Stomach (tissue), 9 donors: ENCODE results near the gene ELANE. TPM values are rescaled to one million over a fixed set of nuclear protein-coding genes. Genes with fewer than 3 reads are reported as not detected.

ENCODE experiments used
- DNase-seq, 2 donors: peaks; one replicate each; pipeline versions ENCODE4 v3.0.0 to v3.0.0-alpha.2; 2013 to 2019
- H3K27ac ChIP-seq, 5 donors: fragments of 200-600 bp in 4 of 5; sonication (generic) in 4 of 5; one replicate each; pipeline ENCODE4 v1.5.1; 2013 to 2019; ENCODE audit warnings: mild to moderate bottlenecking in 1 of 5, moderate library complexity in 1 of 5
- H3K27me3 ChIP-seq, 3 donors: fragments of 200-600 bp; sonication (generic); one replicate each; pipeline ENCODE4 v1.5.1; 2017 to 2019; ENCODE audit warnings: mixed run types in 1 of 3
- H3K36me3 ChIP-seq, 4 donors: fragments of 200-600 bp; sonication (generic); 1 replicate in 3 of 4; 2 replicates in 1 of 4; pipeline ENCODE4 v1.5.1; 2016 to 2019
- H3K4me1 ChIP-seq, 4 donors: fragments of 200-600 bp; sonication (generic); one replicate each; pipeline ENCODE4 v1.5.1; 2016 to 2019
- H3K4me3 ChIP-seq, 4 donors: fragments of 200-600 bp; sonication (generic) in 3 of 4; one replicate each; pipeline ENCODE4 v1.5.1; 2016 to 2019; ENCODE audit warnings: mild to moderate bottlenecking in 1 of 4
- H3K9me3 ChIP-seq, 4 donors: fragments of 200-600 bp; sonication (generic); one replicate each; pipeline ENCODE4 v1.5.1; 2016 to 2019
- EP300 ChIP-seq: sonication (generic); formaldehyde crosslinking; IDR thresholded peaks from one replicate; pipeline ENCODE4 v1.6.1; 2017; ENCODE audit warnings: antibody characterized with exemption
- POLR2A ChIP-seq, 4 donors: fragments of 450-650 bp; IDR thresholded peaks; one replicate each; pipeline ENCODE4 v1.6.1; 2016; ENCODE audit warnings: antibody characterized with exemption in 4 of 4, control low read depth in 2 of 4, mild to moderate bottlenecking in 1 of 4, moderate library complexity in 1 of 4
- POLR2AphosphoS5 ChIP-seq, 3 donors: sonication (generic); formaldehyde crosslinking; IDR thresholded peaks; one replicate each; pipeline ENCODE4 v1.6.1; 2016; ENCODE audit warnings: antibody characterized with exemption in 3 of 3
- WGBS, 5 donors: extraction: QIAGEN DNeasy Blood & Tissue Kit in 3 of 5; methylation state at CpG; one replicate each; pipeline versions ENCODE4 v1.1.5 to v1.1.7; 2013 to 2018; 5-methylcytosine and 5-hydroxymethylcytosine counted together
- intact Hi-C: fragments of 100-400 bp; cut with DNase I; formaldehyde crosslinking; loops from one replicate; pipeline ENCODE4 v1.15.1; 2023; ENCODE audit warnings: low total_unique reads
- polyA plus RNA-seq, 3 donors: library from polyadenylated mRNA; stranded (reverse); fragments of 200-250 nt; gene quantifications; one replicate each; pipeline ENCODE4 v1.2.3, GENCODE V29; 2013
- total RNA-seq, 5 donors: library from RNA; depleted of rRNA; stranded (reverse); fragments of >200 nt; gene quantifications; one replicate each; pipeline versions ENCODE4 v1.1.0 to v1.2.3, GENCODE V29; 2014 to 2016
- TF ChIP-seq, protein P1 (sequence below), 7 experiments: fragments of 450-650 bp in 4 of 7; fragments of 200-600 bp in 3 of 7; sonication (generic) in 3 of 7; IDR thresholded peaks; one replicate each; pipeline ENCODE4 v1.5.1; 2016 to 2019; ENCODE audit warnings: antibody characterized with exemption in 7 of 7, control low read depth in 2 of 7, mild to moderate bottlenecking in 1 of 7
- donor health status: healthy with polysubstance abuse.
- donor health status: Bipolar disorder and iron deficiency.
- donor health status: healthy.

The ELANE gene
- total and polyA plus RNA-seq, 8 donors = 1.1 to 10.5 (median 3.2) TPM; not detected in 4

DNA sequence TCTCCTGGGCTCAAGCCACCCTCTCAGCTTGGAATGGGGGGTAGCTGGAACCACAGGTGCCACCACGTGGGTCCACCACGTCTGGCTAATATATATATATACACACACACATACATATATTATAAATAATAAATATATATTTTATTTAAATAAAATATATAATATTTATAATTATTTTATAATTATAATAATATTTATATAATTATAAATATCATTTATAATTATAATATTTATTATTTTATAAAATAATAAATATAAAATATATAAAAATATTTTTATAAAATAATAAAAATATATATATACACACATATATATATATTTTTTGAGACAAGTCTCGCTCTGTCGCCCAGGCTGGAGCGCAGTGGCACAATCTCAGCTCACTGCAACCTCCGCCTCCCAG is 2.4 kb downstream of the ELANE start:
- DNase-seq = no peak
- TF ChIP-seq EP300 (no peak), POLR2A (IDR thresholded peaks at IDR 0.05) (no peak), POLR2AphosphoS5 (IDR thresholded peaks at IDR 0.05) (no peak)
- TF ChIP-seq, protein P1, sequence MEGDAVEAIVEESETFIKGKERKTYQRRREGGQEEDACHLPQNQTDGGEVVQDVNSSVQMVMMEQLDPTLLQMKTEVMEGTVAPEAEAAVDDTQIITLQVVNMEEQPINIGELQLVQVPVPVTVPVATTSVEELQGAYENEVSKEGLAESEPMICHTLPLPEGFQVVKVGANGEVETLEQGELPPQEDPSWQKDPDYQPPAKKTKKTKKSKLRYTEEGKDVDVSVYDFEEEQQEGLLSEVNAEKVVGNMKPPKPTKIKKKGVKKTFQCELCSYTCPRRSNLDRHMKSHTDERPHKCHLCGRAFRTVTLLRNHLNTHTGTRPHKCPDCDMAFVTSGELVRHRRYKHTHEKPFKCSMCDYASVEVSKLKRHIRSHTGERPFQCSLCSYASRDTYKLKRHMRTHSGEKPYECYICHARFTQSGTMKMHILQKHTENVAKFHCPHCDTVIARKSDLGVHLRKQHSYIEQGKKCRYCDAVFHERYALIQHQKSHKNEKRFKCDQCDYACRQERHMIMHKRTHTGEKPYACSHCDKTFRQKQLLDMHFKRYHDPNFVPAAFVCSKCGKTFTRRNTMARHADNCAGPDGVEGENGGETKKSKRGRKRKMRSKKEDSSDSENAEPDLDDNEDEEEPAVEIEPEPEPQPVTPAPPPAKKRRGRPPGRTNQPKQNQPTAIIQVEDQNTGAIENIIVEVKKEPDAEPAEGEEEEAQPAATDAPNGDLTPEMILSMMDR (IDR thresholded peaks at IDR 0.05) = no peak
- Histone ChIP-seq H3K36me3 (no peaks in the 10 kb centered on the region), H3K27ac (no peak overlapping the region), H3K4me1 (peaks cover 14 to 31% (median 27%) of the 10 kb centered on the region in 4 donors), H3K27me3 (peaks cover 8 to 72% (median 34%) of the 10 kb centered on the region in 3 donors), H3K9me3 (no peaks in the 10 kb centered on the region), H3K4me3 (no peak overlapping the region)
- WGBS, 5 donors = 68 to 72% (median 70%) methylated on average over 6 of the region's 6 CpGs
- intact Hi-C loops = no loop called here

DNA sequence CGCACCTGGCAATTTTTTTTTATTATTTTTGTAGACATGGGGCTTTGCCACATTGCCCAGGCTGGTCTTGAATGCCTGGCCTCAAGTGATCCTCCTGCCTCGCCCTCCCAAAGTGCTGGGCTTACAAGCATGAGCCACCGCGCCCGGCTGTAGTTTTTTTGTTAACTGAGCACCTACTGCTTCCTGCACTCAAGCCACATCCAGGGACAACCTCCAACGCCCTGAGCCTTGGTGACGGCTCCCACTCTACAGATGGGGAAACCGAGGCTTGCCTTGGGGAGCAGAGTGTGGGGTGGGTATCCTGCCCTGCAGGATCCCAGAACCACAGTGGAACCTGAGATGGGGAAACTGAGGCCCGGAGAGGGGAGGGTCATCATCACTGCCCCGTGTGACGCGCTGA is 3.0 kb downstream of the ELANE start:
- Histone ChIP-seq H3K36me3 (no peaks in the 10 kb centered on the region), H3K27me3 (peaks cover 8 to 78% (median 40%) of the 10 kb centered on the region in 3 donors), H3K27ac (no peak overlapping the region), H3K4me1 (peaks cover 18 to 37% (median 32%) of the 10 kb centered on the region in 4 donors), H3K4me3 (no peak overlapping the region), H3K9me3 (no peaks in the 10 kb centered on the region)
- WGBS, 5 donors = 84 to 90% (median 88%) methylated on average over 12 of the region's 12 CpGs
- intact Hi-C loops = loop anchor here (5.0 kb wide), 1 partner anchor 88 kb away; no protein-coding TSS in a partner anchor
- TF ChIP-seq POLR2A (IDR thresholded peaks at IDR 0.05) (no peak), POLR2AphosphoS5 (IDR thresholded peaks at IDR 0.05) (no peak), EP300 (no peak)
- TF ChIP-seq, protein P1 (IDR thresholded peaks at IDR 0.05) = no peak
- DNase-seq = no peak

DNA sequence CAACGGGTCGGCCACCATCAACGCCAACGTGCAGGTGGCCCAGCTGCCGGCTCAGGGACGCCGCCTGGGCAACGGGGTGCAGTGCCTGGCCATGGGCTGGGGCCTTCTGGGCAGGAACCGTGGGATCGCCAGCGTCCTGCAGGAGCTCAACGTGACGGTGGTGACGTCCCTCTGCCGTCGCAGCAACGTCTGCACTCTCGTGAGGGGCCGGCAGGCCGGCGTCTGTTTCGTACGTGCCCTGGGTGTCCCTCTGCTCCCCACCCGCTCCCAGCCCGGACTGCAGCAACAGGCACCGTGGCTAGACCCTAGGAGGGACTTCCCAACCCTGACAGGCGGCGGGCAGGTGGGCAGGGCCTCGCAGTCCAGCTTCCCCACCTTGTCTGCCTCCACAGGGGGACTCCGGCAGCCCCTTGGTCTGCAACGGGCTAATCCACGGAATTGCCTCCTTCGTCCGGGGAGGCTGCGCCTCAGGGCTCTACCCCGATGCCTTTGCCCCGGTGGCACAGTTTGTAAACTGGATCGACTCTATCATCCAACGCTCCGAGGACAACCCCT is 3.5 kb downstream of the ELANE start:
- Histone ChIP-seq H3K27ac (no peak overlapping the region), H3K4me3 (no peak overlapping the region), H3K27me3 (peaks cover 8 to 83% (median 45%) of the 10 kb centered on the region in 3 donors), H3K36me3 (no peaks in the 10 kb centered on the region), H3K4me1 (peaks cover 18 to 38% (median 32%) of the 10 kb centered on the region in 4 donors), H3K9me3 (no peaks in the 10 kb centered on the region)
- intact Hi-C loops = loop anchor here (5.0 kb wide), 1 partner anchor 88 kb away; no protein-coding TSS in a partner anchor
- no peak for DNase-seq
- no peak for TF ChIP-seq EP300
- no peak for TF ChIP-seq POLR2A (IDR thresholded peaks at IDR 0.05)
- TF ChIP-seq POLR2AphosphoS5 (IDR thresholded peaks at IDR 0.05) = no peak
- TF ChIP-seq, protein P1 (IDR thresholded peaks at IDR 0.05) = no peak
- 74 to 83% (median 78%) methylated on average over 36 to 40 of the region's 40 CpGs for WGBS, 5 donors

DNA sequence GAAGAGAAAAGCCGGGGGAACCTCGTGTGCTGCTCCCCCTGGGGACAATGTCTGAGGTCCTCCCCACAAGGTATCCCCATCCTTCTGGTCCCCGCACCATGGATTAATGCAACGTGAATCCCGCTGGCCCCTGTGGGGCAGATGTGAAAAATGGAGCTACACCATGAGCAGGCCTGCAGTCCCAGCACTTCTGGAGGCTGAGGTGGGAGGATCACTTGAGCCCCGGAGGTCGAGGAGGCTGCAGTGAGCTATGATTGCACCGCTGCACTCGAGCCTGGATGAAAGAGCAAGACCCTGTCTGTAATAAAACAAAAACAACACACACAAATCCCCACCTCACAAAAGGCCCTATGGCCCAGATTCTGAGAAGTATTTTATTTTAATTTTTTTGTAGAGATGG is 6.2 kb downstream of the ELANE start:
- Histone ChIP-seq H3K9me3 (no peaks in the 10 kb centered on the region), H3K27ac (peak overlapping the region in 2 of 5 donors; percentile 4 to 71), H3K4me3 (no peak overlapping the region), H3K4me1 (peaks cover 21 to 44% (median 39%) of the 10 kb centered on the region in 4 donors), H3K27me3 (peaks cover 2 to 85% (median 36%) of the 10 kb centered on the region in 3 donors), H3K36me3 (no peaks in the 10 kb centered on the region)
- intact Hi-C loops = loop anchor here (5.0 kb wide), 1 partner anchor 91 kb away; no protein-coding TSS in a partner anchor
- whole genome bisulfite sequencing, 5 donors = 77 to 80% (median 80%) methylated on average over 9 of the region's 9 CpGs
- TF ChIP-seq EP300 = no peak
- no peak for TF ChIP-seq POLR2A (IDR thresholded peaks at IDR 0.05)
- TF ChIP-seq, protein P1 (IDR thresholded peaks at IDR 0.05) = no peak
- TF ChIP-seq POLR2AphosphoS5 (IDR thresholded peaks at IDR 0.05) = no peak
- DNase-seq = no peak
